ENCODE results near the gene MAS1.

Gene MAS1

DNA sequence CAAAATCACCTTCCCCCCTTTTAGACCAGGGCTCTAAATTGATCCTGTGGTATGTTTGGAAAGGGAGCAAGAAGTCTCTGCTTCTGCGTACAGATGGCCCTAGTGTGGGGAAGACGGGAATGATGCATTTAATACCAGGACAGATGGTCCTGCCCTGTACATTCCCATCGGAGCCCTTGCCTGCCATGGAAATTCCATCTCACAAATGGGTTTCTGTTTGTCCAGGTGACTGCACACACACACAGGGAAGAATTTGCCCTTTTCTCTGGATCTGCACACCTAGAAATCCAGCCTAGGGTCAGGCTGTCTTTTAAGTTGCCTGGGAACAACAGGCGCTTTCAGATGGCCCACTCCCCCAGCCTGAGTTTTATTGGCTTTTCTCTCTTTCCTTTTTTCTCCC, 1.3 kb downstream of the MAS1 start:
- no peak for ATAC-seq
- TF ChIP-seq RARB (CRISPR knock-in tag; IDR thresholded peaks at IDR 0.05) (no peak), ISL1 (CRISPR knock-in tag; IDR thresholded peaks at IDR 0.05) (no peak), TOX (CRISPR knock-in tag; IDR thresholded peaks at IDR 0.05; ENCODE audit: borderline replicate concordance) (no peak), PPARA (CRISPR knock-in tag; IDR thresholded peaks at IDR 0.05; ENCODE audit: borderline replicate concordance) (no peak), ESRRG (CRISPR knock-in tag; IDR thresholded peaks at IDR 0.05) (no peak), GLIS3 (CRISPR knock-in tag; IDR thresholded peaks at IDR 0.05) (no peak), ARNTL (CRISPR knock-in tag; IDR thresholded peaks at IDR 0.05; ENCODE audit: borderline replicate concordance, low read depth) (no peak), TSHZ2 (CRISPR knock-in tag; IDR thresholded peaks at IDR 0.05) (no peak), ZNF70 (CRISPR knock-in tag; IDR thresholded peaks at IDR 0.05) (no peak), CREB5 (CRISPR knock-in tag; IDR thresholded peaks at IDR 0.05; ENCODE audit: low read depth) (no peak)
- TF ChIP-seq, protein P1, sequence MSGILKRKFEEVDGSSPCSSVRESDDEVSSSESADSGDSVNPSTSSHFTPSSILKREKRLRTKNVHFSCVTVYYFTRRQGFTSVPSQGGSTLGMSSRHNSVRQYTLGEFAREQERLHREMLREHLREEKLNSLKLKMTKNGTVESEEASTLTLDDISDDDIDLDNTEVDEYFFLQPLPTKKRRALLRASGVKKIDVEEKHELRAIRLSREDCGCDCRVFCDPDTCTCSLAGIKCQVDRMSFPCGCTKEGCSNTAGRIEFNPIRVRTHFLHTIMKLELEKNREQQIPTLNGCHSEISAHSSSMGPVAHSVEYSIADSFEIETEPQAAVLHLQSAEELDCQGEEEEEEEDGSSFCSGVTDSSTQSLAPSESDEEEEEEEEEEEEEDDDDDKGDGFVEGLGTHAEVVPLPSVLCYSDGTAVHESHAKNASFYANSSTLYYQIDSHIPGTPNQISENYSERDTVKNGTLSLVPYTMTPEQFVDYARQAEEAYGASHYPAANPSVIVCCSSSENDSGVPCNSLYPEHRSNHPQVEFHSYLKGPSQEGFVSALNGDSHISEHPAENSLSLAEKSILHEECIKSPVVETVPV (CRISPR knock-in tag; IDR thresholded peaks at IDR 0.05) = no peak

DNA sequence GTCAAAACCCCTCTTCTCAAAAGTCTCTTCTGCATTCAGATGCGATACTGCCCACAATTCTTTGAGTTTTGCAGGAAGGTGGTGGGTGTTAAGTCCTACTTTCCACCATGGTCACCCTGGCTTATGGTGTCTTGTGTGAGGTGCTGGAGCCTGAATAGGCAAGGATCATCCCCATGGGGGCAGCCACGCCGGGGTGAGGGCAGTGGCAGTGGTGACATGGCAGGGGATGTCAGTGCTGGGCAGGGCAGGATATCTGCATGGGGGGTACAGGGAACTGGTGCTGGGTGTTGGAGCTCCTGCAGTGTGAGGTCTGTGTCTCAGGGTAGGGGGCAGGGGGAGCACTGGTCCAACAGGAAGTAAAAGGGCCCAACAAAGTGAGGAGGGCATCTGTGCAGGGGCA, 2.3 kb downstream of the MAS1 start:
- no peak for ATAC-seq
- TF ChIP-seq POU6F1 (CRISPR knock-in tag; IDR thresholded peaks at IDR 0.05; ENCODE audit: borderline replicate concordance, low read depth) (no peak), PPARA (CRISPR knock-in tag; IDR thresholded peaks at IDR 0.05; ENCODE audit: borderline replicate concordance) (no peak), CREB5 (CRISPR knock-in tag; IDR thresholded peaks at IDR 0.05; ENCODE audit: low read depth) (no peak), ARNTL (CRISPR knock-in tag; IDR thresholded peaks at IDR 0.05; ENCODE audit: borderline replicate concordance, low read depth) (no peak), ZNF70 (CRISPR knock-in tag; IDR thresholded peaks at IDR 0.05) (no peak), TOX (CRISPR knock-in tag; IDR thresholded peaks at IDR 0.05; ENCODE audit: borderline replicate concordance) (no peak), TCF4 (CRISPR knock-in tag; IDR thresholded peaks at IDR 0.05; ENCODE audit: borderline replicate concordance) (no peak), CSDC2 (CRISPR knock-in tag; IDR thresholded peaks at IDR 0.05) (no peak), ESRRG (CRISPR knock-in tag; IDR thresholded peaks at IDR 0.05) (no peak), ZFP3 (CRISPR knock-in tag; IDR thresholded peaks at IDR 0.05) (no peak), OSR1 (CRISPR knock-in tag; IDR thresholded peaks at IDR 0.05) (no peak), GLIS3 (CRISPR knock-in tag; IDR thresholded peaks at IDR 0.05) (no peak), BACH2 (CRISPR knock-in tag; IDR thresholded peaks at IDR 0.05; ENCODE audit: borderline replicate concordance) (no peak), SNAI2 (CRISPR knock-in tag; IDR thresholded peaks at IDR 0.05) (no peak), ZFP30 (CRISPR knock-in tag; IDR thresholded peaks at IDR 0.05) (no peak), ISL1 (CRISPR knock-in tag; IDR thresholded peaks at IDR 0.05) (no peak), ZC3H10 (CRISPR knock-in tag; IDR thresholded peaks at IDR 0.05) (no peak)
- TF ChIP-seq, protein P1 (CRISPR knock-in tag; IDR thresholded peaks at IDR 0.05) = no peak
- TF ChIP-seq, protein P2, sequence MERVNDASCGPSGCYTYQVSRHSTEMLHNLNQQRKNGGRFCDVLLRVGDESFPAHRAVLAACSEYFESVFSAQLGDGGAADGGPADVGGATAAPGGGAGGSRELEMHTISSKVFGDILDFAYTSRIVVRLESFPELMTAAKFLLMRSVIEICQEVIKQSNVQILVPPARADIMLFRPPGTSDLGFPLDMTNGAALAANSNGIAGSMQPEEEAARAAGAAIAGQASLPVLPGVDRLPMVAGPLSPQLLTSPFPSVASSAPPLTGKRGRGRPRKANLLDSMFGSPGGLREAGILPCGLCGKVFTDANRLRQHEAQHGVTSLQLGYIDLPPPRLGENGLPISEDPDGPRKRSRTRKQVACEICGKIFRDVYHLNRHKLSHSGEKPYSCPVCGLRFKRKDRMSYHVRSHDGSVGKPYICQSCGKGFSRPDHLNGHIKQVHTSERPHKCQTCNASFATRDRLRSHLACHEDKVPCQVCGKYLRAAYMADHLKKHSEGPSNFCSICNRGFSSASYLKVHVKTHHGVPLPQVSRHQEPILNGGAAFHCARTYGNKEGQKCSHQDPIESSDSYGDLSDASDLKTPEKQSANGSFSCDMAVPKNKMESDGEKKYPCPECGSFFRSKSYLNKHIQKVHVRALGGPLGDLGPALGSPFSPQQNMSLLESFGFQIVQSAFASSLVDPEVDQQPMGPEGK (CRISPR knock-in tag; IDR thresholded peaks at IDR 0.05; ENCODE audit: borderline replicate concordance) = no peak
